HCT116 (cell line): ENCODE data around the gene MESP2.

Experiments used
- CEBPB ChIP-seq: IDR thresholded peaks from 2 replicates; pipeline ENCODE4 v1.6.1; 2012; ENCODE audit warnings: low read depth
- CTCF ChIP-seq, 3 experiments: fragments of 200-600 bp in 1 of 3; sonication (generic) in 1 of 3; IDR thresholded peaks in 2 of 3; conservative IDR thresholded peaks in 1 of 3; 2 replicates each; pipeline ENCODE4 v1.5.1; 2012 to 2017; ENCODE audit warnings: low read depth in 2 of 3, low read length in 2 of 3, antibody characterized with exemption in 1 of 3, borderline replicate concordance in 1 of 3, control low read depth in 1 of 3, mild to moderate bottlenecking in 1 of 3, mixed read lengths in 1 of 3, mixed run types in 1 of 3, moderate library complexity in 1 of 3; ENCODE audit not compliant: insufficient read depth in 1 of 3
- ELF1 ChIP-seq: IDR thresholded peaks from 2 replicates; pipeline ENCODE4 v1.6.1; 2012; ENCODE audit warnings: low read depth, borderline replicate concordance
- POLR2AphosphoS5 ChIP-seq: IDR thresholded peaks from 2 replicates; pipeline ENCODE4 v1.6.1; 2011; ENCODE audit warnings: mild to moderate bottlenecking, low read depth, low read length, moderate library complexity
- ZBTB33 ChIP-seq: IDR thresholded peaks from 2 replicates; pipeline ENCODE4 v1.6.1; 2011; ENCODE audit warnings: mild to moderate bottlenecking, low read length, moderate library complexity; ENCODE audit not compliant: insufficient replicate concordance; ENCODE audit errors: extremely low read depth

- TF ChIP-seq CEBPB (no peak), POLR2AphosphoS5 (no peak), CTCF (IDR thresholded peaks at IDR 0.05 in 2 of 3, conservative IDR thresholded peaks at IDR 0.05 in 1 of 3; ENCODE audit: borderline replicate concordance in 1 of 3, insufficient read depth in 1 of 3, low read depth in 2 of 3, low read length in 2 of 3) (no peak), ELF1 (no peak), ZBTB33 (no peak)
These were observed 36.8 kb downstream of the MESP2 start for GRCh38 chr15:89812847-89813320.
